HG03039 (cell line): Measurements from ENCODE around the gene RPL6.

Source experiments
- ATAC-seq: cut with Tn5 transposase; IDR thresholded peaks from one replicate; pipeline ENCODE4 v1.9.1; 2021; ENCODE audit warnings: mild to moderate bottlenecking, moderate library complexity; ENCODE audit not compliant: unreplicated experiment

The RPL6 gene

GRCh38 chr12:112381406-112381882, 28.0 kb downstream of the RPL6 start:
- peak; percentile 34 for ATAC-seq

GRCh38 chr12:112380663-112381405, 28.6 kb downstream of the RPL6 start:
- no peak for ATAC-seq

GRCh38 chr12:112375105-112375504, 34.3 kb downstream of the RPL6 start:
- no peak for ATAC-seq

DNA sequence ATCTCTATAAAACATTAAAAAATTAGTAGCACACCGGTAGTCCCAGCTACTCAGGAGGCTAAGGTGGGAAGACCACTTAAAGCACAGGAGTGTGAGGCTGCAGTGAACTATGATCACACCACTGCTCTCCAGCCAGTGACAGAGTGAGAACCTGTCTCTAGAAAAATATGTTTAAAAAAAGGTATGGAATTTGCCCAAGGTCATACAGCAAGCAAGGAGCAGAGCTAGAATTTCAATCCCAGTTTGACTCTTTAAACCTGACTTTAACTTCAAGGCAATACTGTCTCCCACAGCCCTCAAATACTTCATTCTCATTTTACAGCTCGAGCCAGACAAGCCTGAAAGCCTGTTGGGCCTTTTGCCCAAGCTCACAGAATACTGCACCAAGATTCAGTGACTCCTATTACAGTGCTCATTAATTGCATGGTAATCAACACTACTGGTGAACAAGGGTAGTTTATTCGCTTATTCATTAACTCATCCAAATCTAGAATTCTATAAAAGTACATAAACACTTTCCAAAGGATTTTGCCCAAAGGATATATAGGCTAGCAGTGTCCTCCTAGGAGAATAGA, 35.2 kb downstream of the RPL6 start:
- no peak for ATAC-seq

DNA sequence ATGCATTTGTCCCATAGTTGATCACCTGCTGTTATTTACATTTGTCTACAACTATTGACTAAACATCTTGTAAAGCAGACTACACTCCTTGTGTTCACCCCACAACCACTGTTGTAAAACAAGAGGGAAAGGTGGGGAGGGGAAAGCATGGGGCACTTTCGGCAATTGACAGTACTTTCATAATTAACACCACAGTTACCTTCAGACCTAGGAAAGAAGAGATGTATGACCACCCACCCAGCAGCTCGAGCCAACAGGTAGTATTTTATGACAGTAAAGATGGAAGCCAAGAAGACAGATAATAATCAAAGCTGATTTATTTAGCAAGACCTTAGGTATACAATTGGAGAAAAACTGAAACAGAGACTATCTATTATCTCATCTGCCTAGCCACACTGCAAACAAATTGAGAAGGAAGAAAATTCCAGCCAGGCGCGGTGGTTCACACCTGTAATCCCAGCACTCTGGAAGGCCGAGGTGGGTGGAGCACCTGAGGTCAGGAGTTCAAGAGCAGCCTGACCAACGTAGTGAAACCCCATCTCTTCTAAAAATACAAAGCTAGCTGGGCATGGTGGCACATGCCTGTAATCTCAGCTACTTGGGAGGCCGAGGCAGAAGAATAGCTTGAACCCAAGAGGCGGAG, 38.4 kb downstream of the RPL6 start:
- ATAC-seq: no peak

DNA sequence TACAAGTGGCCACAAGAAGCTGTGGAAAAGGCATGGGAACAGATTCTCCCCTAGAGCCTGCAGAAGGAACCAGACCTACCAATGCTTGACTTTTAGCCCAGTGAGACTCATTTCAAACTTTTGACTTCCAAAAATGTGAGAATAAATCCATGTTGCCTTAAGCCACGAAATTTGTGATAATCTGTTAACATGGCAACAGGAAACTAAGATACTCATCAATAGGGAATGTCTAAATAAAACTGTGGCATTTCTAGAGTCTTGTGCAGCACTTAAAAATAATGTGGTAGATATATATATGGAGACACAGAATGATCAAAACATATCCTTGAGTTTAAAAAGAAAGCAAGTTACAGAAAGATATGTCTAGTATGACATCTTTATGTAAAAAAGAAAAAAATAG, 39.2 kb downstream of the RPL6 start:
- ATAC-seq: no peak

GRCh38 chr12:112368856-112369255, 40.5 kb downstream of the RPL6 start:
- no peak for ATAC-seq

DNA sequence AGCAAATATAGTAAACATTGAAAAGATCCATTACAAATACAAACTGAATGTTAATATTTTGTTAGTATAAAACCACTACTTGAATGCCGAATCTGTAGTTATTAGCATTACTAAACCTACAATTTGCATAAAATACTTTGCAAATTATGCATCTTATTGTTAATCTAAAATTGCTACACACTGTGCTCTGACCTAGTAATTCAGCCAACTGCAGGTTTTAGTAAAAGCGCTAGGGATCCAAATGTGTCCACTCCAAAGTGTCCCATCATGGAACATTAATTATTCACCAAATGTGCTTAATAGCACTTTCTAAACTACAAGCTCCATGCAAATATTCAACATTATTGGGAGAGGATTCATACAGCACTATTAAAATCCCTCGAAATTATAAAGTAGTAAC, 41.4 kb downstream of the RPL6 start:
- no peak for ATAC-seq

DNA sequence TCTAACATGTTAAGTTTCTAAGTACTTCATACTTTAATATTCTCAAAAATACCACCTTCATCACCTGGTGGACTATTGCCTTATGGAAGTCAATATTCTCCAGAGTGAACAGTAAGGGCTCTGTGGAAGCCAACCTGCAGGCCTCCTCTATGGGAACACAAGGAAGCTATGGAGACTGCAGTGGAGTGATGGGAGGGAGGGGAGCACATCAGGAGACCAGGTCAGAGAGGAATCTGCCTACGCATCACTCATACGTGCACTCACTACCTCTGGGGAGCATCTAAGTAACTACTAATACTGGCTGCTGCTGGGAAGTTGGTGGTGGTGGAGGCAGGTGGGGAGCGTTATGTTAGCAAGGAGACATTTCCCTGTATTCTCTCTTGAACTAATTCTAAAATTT, 47.1 kb downstream of the RPL6 start:
- ATAC-seq: no peak

GRCh38 chr12:112361271-112361670, 48.1 kb downstream of the RPL6 start:
- no peak for ATAC-seq

GRCh38 chr12:112359290-112359689, 50.1 kb downstream of the RPL6 start:
- no peak for ATAC-seq

- ATAC-seq: no peak
Observed at GRCh38 chr12:112357214-112357613, 52.2 kb downstream of the RPL6 start.
